GM19351 (cell line): ENCODE results near the gene MRPL53.
"Not testable (repeated sequence)": the region's sequence is repeated elsewhere in the genome, so short reads cannot be mapped to it uniquely, and the experiment has no call there.

Experiments used
- ATAC-seq: cut with Tn5 transposase; IDR thresholded peaks from one replicate; pipeline ENCODE4 v1.9.1; 2021; ENCODE audit warnings: mild to moderate bottlenecking, moderate library complexity; ENCODE audit not compliant: unreplicated experiment

Gene MRPL53

DNA sequence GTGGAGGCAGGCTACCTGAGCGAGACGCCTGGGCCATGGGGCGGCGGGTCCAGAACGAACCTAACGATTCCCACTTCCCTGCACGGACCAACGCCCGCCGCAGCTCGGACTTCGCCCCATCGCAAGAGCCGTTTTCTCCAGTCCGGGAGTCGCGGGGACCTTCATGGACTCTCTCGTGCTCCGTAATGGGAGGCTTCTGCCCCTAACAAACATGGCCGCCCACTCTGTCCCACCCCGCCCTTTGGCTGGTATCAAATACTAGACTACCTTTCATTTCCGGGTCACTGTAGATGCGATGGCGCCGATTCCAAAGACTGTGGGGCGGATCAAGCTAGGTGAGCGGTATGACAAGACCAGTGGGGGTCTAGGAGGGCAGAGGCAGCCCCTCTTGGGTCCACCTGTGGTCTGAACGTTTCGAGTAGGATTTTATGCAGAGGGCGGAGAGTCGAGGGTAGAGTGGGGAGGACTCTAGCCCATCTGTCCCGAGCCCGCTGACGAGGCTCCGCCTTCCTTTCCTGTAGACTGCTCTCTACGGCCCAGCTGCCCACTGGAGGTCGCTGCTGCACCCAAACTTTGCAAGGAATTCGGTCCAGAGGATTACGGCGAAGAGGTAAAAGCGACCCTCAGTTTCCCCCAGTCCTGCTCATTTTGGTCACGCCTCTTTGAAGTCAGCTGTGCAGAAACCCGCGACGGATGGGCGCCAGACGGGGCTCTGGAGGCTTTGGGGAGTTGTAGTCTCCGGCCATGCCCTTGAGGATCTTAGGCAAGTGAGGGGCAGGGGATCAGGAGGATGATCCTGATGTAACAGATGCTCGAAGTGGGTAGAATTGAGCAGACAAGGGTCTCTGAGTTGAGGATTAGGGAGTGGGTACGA lies 10.6 kb upstream of the MRPL53 start, which contains the start of the genes CCDC142 and TTC31:
Gene CCDC142 (minus strand): TSS at position 198 of the 874 bp plus-strand sequence. CDS start 161 bp downstream, at position 37.
Gene TTC31 (plus strand): TSS at position 281 of the 874 bp plus-strand sequence. CDS start 15 bp downstream, at position 296.
- ATAC-seq = peak; percentile 86

DNA sequence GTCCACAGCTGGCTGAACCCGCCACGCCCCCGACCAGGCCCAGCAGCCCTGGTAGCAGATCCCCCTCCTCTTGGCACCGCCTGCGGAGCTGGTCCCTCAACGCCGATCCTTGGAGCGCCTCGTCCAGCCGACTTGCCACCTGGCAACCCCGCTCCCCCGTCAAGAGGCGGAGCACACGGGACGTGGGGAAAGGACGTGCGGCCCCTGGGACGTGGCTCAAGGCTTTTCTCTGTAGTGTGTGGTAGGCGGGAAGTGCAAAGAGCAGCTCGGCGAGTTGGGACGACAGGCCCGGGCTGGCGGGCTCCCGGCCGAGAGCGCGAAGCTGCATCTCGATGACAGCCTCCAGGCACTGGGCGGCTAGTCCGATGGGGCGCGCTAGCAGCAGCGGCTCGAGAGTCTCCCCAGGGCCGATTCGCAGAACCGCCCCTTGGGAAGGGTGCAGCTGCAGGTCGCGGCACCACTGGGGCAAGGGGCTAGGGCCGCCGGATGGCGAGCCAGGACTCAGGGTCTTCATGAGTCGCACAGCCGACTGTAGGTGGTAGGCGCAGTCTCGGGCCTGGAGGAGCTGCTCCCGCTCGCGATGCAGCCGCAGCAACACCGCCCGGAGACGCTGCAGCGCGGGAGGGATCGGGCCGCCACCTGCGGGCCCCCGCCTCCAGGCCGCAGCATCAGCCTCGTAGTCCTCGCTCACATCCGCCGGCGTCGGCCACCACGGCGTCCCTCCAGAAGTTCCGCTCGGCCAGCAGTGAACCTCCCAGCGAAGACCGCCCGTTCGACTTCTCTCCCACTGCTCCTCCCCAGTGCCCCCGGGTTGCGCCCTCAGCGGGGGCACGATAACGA lies 9.7 kb upstream of the MRPL53 start:
- ATAC-seq = peak; percentile 40

DNA sequence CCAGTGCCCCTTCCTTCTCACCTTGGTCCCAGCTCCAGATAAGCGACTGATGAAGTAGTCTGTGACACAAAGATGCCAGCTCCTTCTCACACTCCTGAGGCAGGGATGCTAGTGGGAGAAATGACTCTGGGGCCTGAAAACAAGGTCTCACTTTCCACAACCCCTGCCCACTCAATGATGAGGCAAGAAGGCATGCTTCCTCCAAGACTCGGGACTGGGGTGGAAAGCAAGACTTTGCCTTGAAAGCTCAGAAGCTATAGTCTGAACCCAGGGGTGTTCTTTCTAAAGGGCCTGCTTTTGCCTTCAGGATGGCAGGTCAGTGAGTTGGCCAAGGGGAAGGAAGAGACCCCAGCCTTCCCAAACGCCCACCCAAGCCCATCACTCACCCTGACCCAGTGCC lies 9.0 kb upstream of the MRPL53 start:
- ATAC-seq = no peak

DNA sequence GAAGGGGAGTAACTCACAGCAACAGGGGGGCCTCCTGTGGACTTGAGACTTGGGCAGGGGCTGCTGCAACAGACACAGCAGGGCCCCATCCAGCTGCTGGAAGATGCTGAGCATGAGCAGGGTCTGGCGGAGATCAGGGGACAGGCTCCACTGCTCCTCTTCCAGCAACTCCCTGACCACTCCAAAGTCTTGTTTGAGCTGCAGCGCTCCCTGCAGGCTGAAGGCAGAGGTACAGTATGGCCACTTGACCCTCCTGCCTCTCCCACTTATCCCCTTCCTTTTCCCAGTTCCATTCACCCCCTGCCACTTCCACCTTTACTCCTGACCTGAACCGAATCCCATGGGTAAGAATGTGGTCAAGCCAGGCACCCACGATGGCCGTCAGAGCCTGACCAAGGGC lies 2.4 kb upstream of the MRPL53 start:
- no peak for ATAC-seq

DNA sequence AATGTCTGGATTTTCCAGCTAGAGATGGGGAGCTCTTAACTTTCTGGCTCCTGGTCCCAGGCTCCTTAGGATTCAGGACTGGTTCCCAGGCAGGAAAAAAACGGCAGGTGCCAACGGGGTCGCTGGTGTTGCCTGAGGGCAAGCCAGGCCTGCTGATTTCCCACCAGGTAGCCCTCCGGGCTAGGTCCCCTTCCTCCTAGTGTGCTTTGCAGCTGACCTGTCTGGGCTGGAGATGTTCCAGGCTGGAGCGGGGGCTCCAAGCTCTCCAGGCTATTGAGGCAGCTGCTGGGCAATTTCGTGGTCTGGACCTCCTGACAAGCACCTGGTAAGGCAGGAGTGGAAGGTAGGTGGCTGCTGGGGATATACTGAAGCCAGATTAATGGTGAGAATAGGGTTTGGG lies 2.0 kb upstream of the MRPL53 start:
- no peak for ATAC-seq

DNA sequence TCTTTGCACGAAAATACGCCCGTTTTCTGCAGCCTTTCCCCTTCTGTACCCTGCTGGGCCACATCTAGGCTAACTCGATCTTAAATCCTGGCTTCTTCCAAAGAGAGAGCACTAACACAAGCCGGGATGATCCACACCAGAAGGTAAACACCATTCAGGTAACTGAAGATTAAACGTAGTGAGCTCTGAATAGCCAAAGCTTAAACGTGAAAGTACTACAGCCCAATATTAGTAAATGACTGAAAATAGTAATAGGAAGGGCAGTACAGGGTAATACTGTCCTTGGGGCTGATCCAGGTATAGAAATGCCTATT lies 422 bp upstream of the MRPL53 start:
- ATAC-seq = no peak

DNA sequence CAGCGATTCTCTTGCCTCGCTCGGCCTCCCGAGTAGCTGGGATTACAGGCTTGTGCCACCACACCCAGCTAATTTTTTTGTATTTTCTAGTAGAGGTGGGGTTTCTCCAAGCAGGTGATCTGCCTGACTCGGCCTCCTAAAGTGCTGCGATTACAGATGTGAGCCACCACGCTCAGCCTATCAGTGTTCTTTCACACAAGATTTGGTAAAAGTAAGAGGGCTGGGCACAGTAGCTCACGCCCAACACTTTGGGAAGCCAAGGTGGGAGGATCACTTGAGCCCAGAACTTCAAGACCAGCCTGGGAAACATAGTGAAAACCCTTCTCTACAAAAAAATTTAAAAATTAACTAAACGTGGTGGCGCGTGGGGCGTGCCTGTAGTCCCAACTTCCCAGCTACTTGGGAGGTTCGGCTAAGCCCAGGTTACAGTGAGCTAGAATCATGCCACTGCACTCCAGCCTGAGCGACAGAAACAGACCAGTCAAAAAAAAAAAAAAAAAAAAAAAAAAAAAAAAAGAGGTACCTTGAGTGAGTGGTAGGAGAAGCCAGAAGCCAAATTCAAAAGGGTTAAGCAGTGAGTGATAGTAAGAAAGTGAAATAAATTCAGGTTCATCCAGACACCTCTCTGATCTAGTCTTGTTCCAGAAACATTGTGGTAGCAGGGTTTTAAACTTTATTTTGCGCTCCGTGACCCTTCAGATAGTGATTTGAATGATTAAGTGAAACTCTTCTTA lies 981 bp downstream of the MRPL53 start:
- ATAC-seq = no peak

DNA sequence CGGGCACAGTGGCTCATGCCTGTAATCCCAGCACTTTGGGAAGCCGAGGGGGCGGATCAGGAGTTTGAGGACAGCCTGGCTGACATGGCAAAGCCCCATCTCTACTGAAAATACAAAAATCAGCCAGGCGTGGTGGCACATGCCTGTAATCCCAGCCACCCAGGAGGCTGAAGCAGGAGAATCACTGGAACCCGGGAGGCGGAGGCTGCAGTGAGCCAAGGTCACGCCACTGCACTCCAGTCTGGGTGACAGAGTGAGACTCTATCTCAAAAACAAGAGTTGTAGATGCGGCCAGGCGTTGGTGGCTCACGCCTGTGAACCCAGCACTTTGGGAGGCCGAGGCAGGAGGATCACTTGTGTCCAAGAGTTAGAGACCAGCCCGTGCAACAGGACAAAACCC lies 1.7 kb downstream of the MRPL53 start:
- not testable (repeated sequence) for ATAC-seq

DNA sequence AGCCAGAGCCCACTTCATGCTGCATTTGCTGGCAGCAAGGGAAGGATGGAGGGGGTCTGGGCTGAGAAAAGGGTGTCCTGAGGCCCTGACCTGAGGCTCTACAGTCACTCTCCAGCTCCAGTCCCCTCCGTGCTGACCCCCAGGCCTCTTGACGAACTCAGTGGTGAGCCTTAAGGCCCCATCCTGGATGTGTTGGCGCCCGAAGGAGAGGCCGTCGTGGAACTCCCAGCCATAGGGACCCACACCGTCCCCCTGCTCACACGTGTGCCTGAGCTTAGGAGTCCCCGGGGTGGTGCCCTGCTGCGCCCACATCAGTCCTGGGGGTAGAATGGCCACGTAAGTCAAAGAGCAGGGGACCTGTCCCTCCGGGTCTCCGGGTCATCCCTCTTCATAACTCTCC lies 8.1 kb downstream of the MRPL53 start:
- ATAC-seq = no peak

DNA sequence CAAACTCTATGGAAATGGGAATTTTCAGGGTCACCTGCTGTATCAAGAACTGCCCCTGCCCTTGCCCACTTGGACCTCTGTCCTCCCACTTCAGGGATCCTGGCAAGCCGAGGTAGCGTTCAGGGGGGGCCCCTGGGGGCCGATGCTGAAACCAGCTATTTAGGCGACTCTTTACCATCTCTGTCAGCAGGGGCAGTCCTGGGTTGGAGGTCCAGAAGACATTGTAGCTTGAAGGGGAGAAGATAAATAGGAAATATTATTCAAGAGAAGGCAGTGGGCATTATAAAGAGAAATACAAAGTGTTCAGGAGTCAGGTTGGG lies 9.7 kb downstream of the MRPL53 start:
- ATAC-seq = no peak

DNA sequence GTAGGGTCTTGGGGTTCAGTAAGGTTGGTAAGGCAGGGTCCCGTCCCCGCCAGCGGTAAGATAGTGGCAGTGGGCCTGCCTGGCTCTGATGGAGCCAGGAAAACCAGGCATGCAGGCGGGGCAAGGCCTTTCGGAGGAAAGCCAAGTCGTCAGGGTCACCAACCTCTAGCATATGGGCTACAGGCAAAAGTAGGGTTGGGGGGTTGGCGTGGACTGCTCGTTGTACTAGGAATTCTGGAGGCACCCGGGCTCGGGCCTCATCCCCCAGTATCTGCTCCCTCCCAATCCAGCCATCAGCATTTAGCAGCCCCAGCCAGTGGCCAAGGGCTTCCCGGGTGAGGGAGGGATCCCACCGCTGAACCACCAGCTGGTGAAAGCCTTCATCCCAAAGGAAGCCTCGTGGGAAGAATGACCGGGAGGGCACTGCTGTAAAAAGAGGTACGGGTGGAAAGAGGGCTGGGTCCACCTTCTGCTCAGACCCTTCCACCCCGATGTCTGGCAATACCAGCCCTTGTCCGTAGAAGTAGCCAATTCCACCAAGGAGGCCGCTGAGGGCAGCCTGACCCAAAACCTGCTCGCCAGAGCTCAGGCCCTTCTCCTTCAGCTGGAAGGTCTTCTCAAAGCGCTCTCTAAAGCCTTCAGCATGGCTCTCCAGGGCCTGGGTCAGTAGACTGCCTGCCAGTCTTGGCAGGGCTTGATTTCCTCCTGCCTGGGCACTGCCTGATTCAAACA lies 10.3 kb downstream of the MRPL53 start:
- no peak for ATAC-seq

DNA sequence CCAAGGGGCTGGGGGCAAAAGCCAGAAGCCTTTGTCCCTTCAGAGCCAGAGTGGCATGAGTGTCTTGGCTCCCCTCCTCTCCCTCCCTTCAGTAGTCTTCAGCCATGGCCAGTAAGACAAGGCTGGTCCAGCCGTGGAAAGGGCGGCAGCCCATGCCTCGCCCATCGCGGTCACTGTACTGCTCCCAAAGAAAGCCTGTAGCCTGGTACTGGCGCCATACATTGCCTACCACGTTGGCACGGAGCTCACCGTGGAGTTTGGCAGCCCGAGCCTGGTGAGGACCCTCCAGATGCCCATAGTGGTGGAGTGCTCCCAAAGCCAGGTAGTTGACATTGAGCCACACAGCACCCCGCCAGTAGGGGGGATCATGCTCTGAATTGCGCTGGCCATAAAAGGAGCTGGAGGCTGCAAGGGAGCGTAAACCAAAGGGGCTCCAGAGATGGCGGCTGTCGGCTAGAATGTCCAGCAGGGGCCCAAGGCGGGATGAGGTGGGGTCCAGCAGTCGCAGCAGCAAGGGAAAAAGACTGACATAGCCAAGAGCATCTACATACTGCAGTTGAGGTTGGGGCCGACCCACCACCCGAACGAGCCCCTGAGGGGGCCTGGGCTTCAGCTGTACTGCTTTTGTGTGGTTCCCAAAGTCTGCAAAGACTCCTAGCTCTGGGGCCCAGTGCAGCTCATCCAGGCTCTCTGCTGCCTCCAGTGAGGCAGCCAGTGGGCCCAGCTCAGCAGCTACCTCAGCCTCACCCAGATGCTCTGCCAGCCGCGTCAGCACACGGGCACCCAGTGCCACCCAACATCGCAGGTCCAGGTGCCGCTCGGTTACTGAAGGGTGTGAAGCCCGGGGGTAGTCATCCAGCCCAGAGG lies 11.1 kb downstream of the MRPL53 start:
- ATAC-seq = no peak

DNA sequence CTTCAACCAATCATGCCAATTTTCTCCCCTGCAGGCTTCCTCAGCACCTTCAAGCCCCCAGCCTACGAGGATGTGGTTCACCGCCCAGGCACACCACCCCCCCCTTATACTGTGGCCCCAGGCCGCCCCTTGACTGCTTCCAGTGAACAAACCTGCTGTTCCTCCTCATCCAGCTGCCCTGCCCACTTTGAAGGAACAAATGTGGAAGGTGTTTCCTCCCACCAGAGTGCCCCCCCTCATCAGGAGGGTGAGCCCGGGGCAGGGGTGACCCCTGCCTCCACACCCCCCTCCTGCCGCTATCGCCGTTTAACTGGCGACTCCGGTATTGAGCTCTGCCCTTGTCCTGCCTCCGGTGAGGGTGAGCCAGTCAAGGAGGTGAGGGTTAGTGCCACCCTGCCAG lies 12.3 kb downstream of the MRPL53 start:
- ATAC-seq = not testable (repeated sequence)

DNA sequence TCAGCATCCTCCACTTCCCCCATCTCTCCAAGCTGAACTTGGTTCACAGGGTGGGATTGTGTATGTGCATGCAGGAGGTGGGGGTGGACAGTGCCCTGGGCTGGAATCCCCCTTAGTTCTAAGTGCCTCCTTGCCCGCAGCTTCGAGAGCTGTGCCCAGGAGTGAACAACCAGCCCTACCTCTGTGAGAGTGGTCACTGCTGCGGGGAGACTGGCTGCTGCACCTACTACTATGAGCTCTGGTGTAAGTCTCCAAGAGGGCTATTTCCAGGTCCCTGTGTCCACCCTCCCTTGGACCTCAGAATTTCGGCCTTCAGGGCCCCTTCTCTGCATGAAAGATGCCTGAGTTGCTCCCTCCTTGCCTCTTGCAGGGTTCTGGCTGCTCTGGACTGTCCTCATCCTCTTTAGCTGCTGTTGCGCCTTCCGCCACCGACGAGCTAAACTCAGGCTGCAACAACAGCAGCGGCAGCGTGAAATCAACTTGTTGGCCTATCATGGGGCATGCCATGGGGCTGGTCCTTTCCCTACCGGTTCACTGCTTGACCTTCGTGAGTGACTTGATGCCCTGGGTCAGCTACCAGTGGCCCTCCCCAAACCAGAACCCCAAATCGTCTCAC lies 12.9 kb downstream of the MRPL53 start:
- ATAC-seq = not testable (repeated sequence)

DNA sequence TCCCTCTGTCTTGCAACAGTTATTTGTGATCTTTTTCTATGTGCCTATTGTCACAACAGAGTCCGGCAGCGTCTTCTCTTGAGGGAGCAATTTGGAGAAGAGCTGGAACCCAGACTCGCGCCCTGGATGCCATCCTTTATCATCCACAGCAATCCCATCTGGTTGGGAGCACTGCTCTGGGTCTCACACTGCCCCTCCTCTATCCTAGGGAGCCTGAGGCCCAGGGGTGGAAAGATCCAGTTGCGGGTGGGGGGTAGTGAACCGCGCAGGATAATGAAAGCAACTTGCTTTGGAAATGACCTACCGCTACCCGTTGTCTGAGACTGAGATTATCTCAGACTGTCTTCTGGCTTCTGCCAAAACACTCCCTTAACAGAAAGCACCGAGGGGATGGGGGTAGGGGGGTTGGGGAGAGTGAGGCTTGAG lies 13.5 kb downstream of the MRPL53 start:
- ATAC-seq = no peak

DNA sequence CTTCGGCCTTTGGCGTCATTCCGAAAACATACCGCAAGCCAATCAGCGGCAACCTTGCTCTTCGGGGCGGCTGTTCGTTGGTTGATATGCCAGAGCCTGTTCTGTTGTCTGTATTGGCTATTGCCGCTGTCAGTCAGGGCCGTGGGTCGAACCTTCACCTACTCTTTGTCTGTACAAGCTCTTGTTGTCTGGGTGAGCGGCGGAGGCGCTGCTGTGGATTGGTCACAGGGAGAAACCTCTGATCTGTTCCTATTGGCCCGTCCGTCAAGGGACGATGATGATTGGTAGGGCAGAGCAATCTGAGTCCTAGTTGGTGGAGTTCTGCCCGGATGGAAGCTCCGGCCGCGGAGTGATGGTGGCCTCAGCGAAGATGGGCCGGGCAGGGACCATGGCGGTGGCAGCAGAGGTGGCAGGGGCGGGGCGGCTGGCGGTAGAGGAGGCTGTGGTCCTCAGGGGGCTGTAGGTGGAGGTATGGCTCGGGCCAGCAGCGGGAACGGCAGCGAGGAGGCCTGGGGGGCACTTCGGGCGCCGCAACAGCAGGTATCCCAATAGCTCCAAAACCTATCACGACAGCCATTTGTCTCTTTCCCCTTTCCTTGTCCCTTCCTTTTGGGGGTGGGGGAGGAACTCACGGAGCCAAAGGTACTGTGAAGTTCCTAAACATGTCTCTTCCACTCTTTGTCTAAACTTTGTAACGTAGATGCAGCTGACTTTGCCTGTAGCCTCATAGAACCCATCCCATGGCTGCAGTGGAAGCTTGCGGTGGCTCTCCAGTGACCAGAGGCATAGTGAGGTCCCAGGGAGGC lies 14.1 kb downstream of the MRPL53 start, which contains the start of gene WBP1:
Gene WBP1 (plus strand): TSS at position 307 of the 806 bp plus-strand sequence. CDS start 165 bp downstream, at position 472.
- ATAC-seq = peak; percentile 81

DNA sequence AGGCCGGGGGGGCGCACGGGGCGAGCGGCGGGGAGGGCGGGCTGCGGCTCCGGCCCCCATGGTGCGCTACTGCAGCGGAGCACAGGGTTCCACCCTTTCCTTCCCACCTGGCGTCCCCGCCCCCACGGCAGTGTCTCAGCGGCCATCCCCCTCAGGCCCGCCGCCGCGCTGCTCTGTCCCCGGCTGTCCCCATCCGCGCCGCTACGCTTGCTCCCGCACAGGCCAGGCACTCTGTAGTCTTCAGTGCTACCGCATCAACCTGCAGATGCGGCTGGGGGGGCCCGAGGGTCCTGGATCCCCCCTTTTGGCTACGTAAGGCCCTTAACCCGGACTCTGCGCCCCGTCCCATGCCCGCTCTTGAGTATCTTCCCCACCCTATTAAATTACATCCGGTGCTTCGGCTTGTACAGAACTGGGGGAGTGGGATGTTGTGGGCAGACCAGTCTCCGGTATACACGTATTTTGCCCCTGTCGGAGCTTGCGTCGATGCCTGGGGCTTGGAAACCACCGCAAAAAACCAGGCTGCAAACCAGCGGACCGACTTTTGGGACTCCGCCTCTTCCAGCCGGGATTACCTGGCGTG lies 14.8 kb downstream of the MRPL53 start:
- peak; percentile 32 for ATAC-seq

DNA sequence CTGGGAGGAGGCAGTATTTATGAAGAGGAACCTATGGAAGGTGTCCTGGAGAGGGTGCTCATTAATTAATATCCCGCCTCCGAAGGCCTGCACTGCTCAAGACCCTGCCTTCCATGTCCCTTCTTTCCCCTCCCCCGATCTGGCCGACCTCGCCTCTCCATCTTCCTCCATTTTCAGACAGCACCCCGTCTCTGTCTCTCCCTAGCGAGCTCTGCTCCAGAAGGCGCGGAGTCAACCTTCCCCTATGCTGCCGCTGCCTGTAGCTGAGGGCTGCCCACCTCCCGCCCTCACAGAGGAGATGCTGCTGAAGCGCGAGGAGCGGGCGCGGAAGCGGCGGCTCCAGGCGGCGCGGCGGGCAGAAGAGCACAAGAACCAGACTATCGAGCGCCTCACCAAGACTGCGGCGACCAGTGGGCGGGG lies 15.3 kb downstream of the MRPL53 start:
- ATAC-seq = no peak
